GM12878 (cell line): ENCODE measurements around the gene PAPLN. TPM values are rescaled to one million over a fixed set of nuclear protein-coding genes. Genes with fewer than 3 reads are reported as not detected.

ENCODE experiments used
- ATF2 ChIP-seq: IDR thresholded peaks from 2 replicates; pipeline ENCODE4 v1.6.1; 2012; ENCODE audit warnings: low read length, inconsistent platforms
- CHD2 ChIP-seq: IDR thresholded peaks from 2 replicates; pipeline ENCODE4 v1.6.1; 2011; ENCODE audit warnings: low read depth, low read length, improper control_type of control experiment, borderline replicate concordance
- E2F4 ChIP-seq: IDR thresholded peaks from 2 replicates; pipeline ENCODE4 v1.6.1; 2012; ENCODE audit warnings: low read depth, low read length, improper control_type of control experiment
- EZH2 ChIP-seq: IDR thresholded peaks from 2 replicates; pipeline ENCODE4 v1.6.1; 2012; ENCODE audit warnings: low read depth, mild to moderate bottlenecking, control low read depth, inconsistent platforms, low read length, borderline replicate concordance; ENCODE audit not compliant: control insufficient read depth
- GABPA ChIP-seq: IDR thresholded peaks from 2 replicates; pipeline ENCODE4 v1.6.1; 2014; ENCODE audit warnings: antibody characterized with exemption, low read depth, mild to moderate bottlenecking, inconsistent platforms
- GATAD2B ChIP-seq: fragments of 450-650 bp; conservative IDR thresholded peaks from 2 replicates; pipeline ENCODE4 v1.6.1; 2017; ENCODE audit warnings: low read depth, mild to moderate bottlenecking, moderate library complexity
- IKZF1 ChIP-seq: fragments of 450-650 bp; conservative IDR thresholded peaks from 2 replicates; pipeline ENCODE4 v1.6.1; 2017; ENCODE audit warnings: antibody characterized with exemption, mild to moderate bottlenecking
- IRF4 ChIP-seq: IDR thresholded peaks from 2 replicates; pipeline ENCODE4 v1.6.1; 2011; ENCODE audit warnings: low read depth, low read length
- MTA2 ChIP-seq: fragments of 450-650 bp; IDR thresholded peaks from 2 replicates; pipeline ENCODE4 v1.6.1; 2016; ENCODE audit warnings: low read depth, mild to moderate bottlenecking, moderate library complexity
- NRF1 ChIP-seq: conservative IDR thresholded peaks from 2 replicates; pipeline ENCODE4 v1.6.1; 2011; ENCODE audit warnings: mild to moderate bottlenecking, low read depth, low read length, improper control_type of control experiment
- PAX5 ChIP-seq: IDR thresholded peaks from 2 replicates; pipeline ENCODE4 v1.6.1; 2011; ENCODE audit warnings: low read depth, low read length, borderline replicate concordance
- PBX3 ChIP-seq: IDR thresholded peaks from 2 replicates; pipeline ENCODE4 v1.6.1; 2011; ENCODE audit warnings: mild to moderate bottlenecking, low read depth, low read length, moderate library complexity; ENCODE audit not compliant: insufficient replicate concordance
- POLR2AphosphoS2 ChIP-seq: IDR thresholded peaks from 2 replicates; pipeline ENCODE4 v1.6.1; 2011; ENCODE audit warnings: low read depth, mild to moderate bottlenecking, low read length, improper control_type of control experiment, moderate library complexity
- POLR2AphosphoS5 ChIP-seq: IDR thresholded peaks from 2 replicates; pipeline ENCODE4 v1.6.1; 2011; ENCODE audit warnings: mild to moderate bottlenecking, low read length, inconsistent platforms
- RAD21 ChIP-seq: IDR thresholded peaks from 2 replicates; pipeline ENCODE4 v1.6.1; 2011; ENCODE audit warnings: mild to moderate bottlenecking, low read depth, low read length, moderate library complexity; ENCODE audit not compliant: insufficient read depth
- RELB ChIP-seq: fragments of 450-650 bp; IDR thresholded peaks from 2 replicates; pipeline ENCODE4 v1.6.1; 2017; ENCODE audit warnings: low read depth, mild to moderate bottlenecking, moderate library complexity
- RFX5 ChIP-seq: IDR thresholded peaks from 2 replicates; pipeline ENCODE4 v1.6.1; 2011; ENCODE audit warnings: low read depth, low read length, improper control_type of control experiment
- SIN3A ChIP-seq: IDR thresholded peaks from 2 replicates; pipeline ENCODE4 v1.6.1; 2012; ENCODE audit warnings: low read depth, low read length, improper control_type of control experiment
- SP1 ChIP-seq: IDR thresholded peaks from one replicate; pipeline ENCODE4 v1.6.1; 2011; ENCODE audit warnings: low read depth, low read length
- SPI1 ChIP-seq: IDR thresholded peaks from 2 replicates; pipeline ENCODE4 v1.6.1; 2011; ENCODE audit warnings: low read depth, mild to moderate bottlenecking, low read length, moderate library complexity, borderline replicate concordance; ENCODE audit not compliant: insufficient read depth
- STAT3 ChIP-seq: IDR thresholded peaks from 2 replicates; pipeline ENCODE4 v1.6.1; 2011; ENCODE audit warnings: low read depth, low read length, improper control_type of control experiment
- SUPT20H ChIP-seq: IDR thresholded peaks from 2 replicates; pipeline ENCODE4 v1.6.1; 2011; ENCODE audit warnings: low read depth, mild to moderate bottlenecking, low read length, moderate library complexity, borderline replicate concordance; ENCODE audit not compliant: control insufficient read depth
- SUZ12 ChIP-seq: fragments of 200-600 bp; sonication (generic); IDR thresholded peaks from one replicate; pipeline ENCODE4 v1.6.1; 2018; ENCODE audit warnings: antibody characterized with exemption, mild to moderate bottlenecking; ENCODE audit not compliant: unreplicated experiment
- TCF3 ChIP-seq: IDR thresholded peaks from 2 replicates; pipeline ENCODE4 v1.6.1; 2012; ENCODE audit warnings: low read depth, mild to moderate bottlenecking, low read length, borderline replicate concordance; ENCODE audit not compliant: insufficient read depth
- TCF7 ChIP-seq: IDR thresholded peaks from 2 replicates; pipeline ENCODE4 v1.6.1; 2014; ENCODE audit warnings: antibody characterized with exemption, borderline replicate concordance
- ZNF274 ChIP-seq: IDR thresholded peaks from one replicate; pipeline ENCODE4 v1.8.0; 2011; ENCODE audit not compliant: insufficient read length, insufficient read depth
- ZNF384 ChIP-seq: IDR thresholded peaks from 2 replicates; pipeline ENCODE4 v1.6.1; 2012; ENCODE audit warnings: low read depth, mild to moderate bottlenecking, low read length, improper control_type of control experiment, borderline replicate concordance
- polyA plus RNA-seq, 11 experiments: library from polyadenylated mRNA; depleted of rRNA in 4 of 11; unstranded in 6 of 11; stranded (reverse) in 5 of 11; fragments of >200 nt; fragmentation: Nextera tagmentation in 4 of 11; fragmentation: Illumina TruSeq in 1 of 11; extraction: Ambion mirVana in 4 of 11; extraction: Trizol in 1 of 11; gene quantifications; 1 replicate in 1 of 11; 2 replicates in 10 of 11; pipeline versions ENCODE4 v1.2.1 to v1.2.3, GENCODE V29; 2011 to 2016; ENCODE audit warnings: inconsistent platforms in 2 of 11, missing spikeins in 2 of 11, low read depth in 1 of 11
- total RNA-seq, 4 experiments: library from RNA; depleted of rRNA in 3 of 4; stranded (reverse); fragments of >200 nt in 3 of 4; fragmentation: Illumina TruSeq in 1 of 4; extraction: Trizol in 1 of 4; gene quantifications; 2 replicates each; pipeline versions ENCODE4 v1.2.1 to v1.2.3, GENCODE V29; 2013 to 2021

Gene PAPLN
- total and polyA plus RNA-seq, 10 of the 15 experiments (the other 5 are each of a cell fraction or from before 2014, with no cell fraction given) = 1.8 to 19.8 (median 7.4) TPM

- TF ChIP-seq STAT3 (0 out of 2 replicates have a peak, but pooled peaks have one; percentile 57), SIN3A (no peak), NRF1 (no peak), IKZF1 (peak; percentile 65), SUZ12 (no peak), GATAD2B (peak; percentile 59; the same call in 1 of the 2 replicates), ZNF274 (no peak), ATF2 (0 out of 2 replicates have a peak, but pooled peaks have one; percentile 43), E2F4 (no peak), RAD21 (peak; percentile 32; the same call in 1 of the 2 replicates), POLR2AphosphoS5 (peak; percentile 51; the same call in 1 of the 2 replicates), SUPT20H (no peak), POLR2AphosphoS2 (no peak), MTA2 (peak; percentile 41), CHD2 (no peak), ZNF384 (no peak), EZH2 (no peak), PBX3 (no peak), RFX5 (no peak), PAX5 (0 out of 2 replicates have a peak, but pooled peaks have one; percentile 7), GABPA (no peak), RELB (peak; percentile 41; the same call in 1 of the 2 replicates), SP1 (peak; percentile 23), SPI1 (no peak), TCF3 (no peak), IRF4 (peak; percentile 67; the same call in 1 of the 2 replicates), TCF7 (peak; percentile 91)
Observed at GRCh38 chr14:73223049-73223448, 14.3 kb upstream of the PAPLN start (continued).
